H1 (cell line): ENCODE measurements around the gene CDKN2B-AS1. TPM values are rescaled to one million over a fixed set of nuclear protein-coding genes. Genes with fewer than 3 reads are reported as not detected.
A peak's percentile ranks its signal among the peaks of the same experiment; 100 is the strongest.

Experiments
- BCL11A ChIP-seq, 2 experiments: IDR thresholded peaks; one replicate each; pipeline ENCODE4 v1.6.1; 2011; ENCODE audit warnings: low read depth in 2 of 2, low read length in 2 of 2, mild to moderate bottlenecking in 2 of 2
- GABPA ChIP-seq: IDR thresholded peaks from 2 replicates; pipeline ENCODE4 v1.6.1; 2011; ENCODE audit warnings: mild to moderate bottlenecking, low read length, moderate library complexity, borderline replicate concordance; ENCODE audit not compliant: insufficient read depth
- JUND ChIP-seq: IDR thresholded peaks from 2 replicates; pipeline ENCODE4 v1.6.1; 2011; ENCODE audit warnings: mild to moderate bottlenecking, improper control_type of control experiment, low read length
- KDM4A ChIP-seq: IDR thresholded peaks from one replicate; pipeline ENCODE4 v1.7.1; 2012; ENCODE audit warnings: low read depth, mild to moderate bottlenecking, moderate library complexity, low read length, inconsistent platforms; ENCODE audit not compliant: severe bottlenecking
- POLR2AphosphoS5 ChIP-seq: IDR thresholded peaks from 2 replicates; pipeline ENCODE4 v1.6.1; 2011; ENCODE audit warnings: low read depth, low read length
- RAD21 ChIP-seq, 2 experiments: IDR thresholded peaks in 1 of 2; conservative IDR thresholded peaks in 1 of 2; 2 replicates each; pipeline ENCODE4 v1.6.1; 2011; ENCODE audit warnings: low read depth in 2 of 2, low read length in 2 of 2, improper control_type of control experiment in 1 of 2, inconsistent platforms in 1 of 2, mild to moderate bottlenecking in 1 of 2, moderate library complexity in 1 of 2
- RBBP5 ChIP-seq: IDR thresholded peaks from 2 replicates; pipeline ENCODE4 v1.7.1; 2012; ENCODE audit warnings: low read depth, mild to moderate bottlenecking, inconsistent platforms, low read length, moderate library complexity, borderline replicate concordance
- SIN3A ChIP-seq, 2 experiments: IDR thresholded peaks in 1 of 2; conservative IDR thresholded peaks in 1 of 2; 2 replicates each; pipeline ENCODE4 v1.6.1; 2011 to 2012; ENCODE audit warnings: low read length in 2 of 2, improper control_type of control experiment in 1 of 2, low read depth in 1 of 2, mild to moderate bottlenecking in 1 of 2
- SP1 ChIP-seq: IDR thresholded peaks from 2 replicates; pipeline ENCODE4 v1.6.1; 2011; ENCODE audit warnings: low read depth, low read length
- SP4 ChIP-seq: IDR thresholded peaks from 2 replicates; pipeline ENCODE4 v1.6.1; 2012; ENCODE audit warnings: low read length, inconsistent platforms
- TEAD4 ChIP-seq: IDR thresholded peaks from 2 replicates; pipeline ENCODE4 v1.6.1; 2012; ENCODE audit warnings: low read depth, low read length, inconsistent platforms, mixed read lengths
- polyA plus RNA-seq, 7 experiments: library from polyadenylated mRNA; depleted of rRNA in 3 of 7; stranded (reverse) in 5 of 7; unstranded in 2 of 7; fragments of >200 nt in 5 of 7; fragments of 200-250 nt in 2 of 7; gene quantifications; 1 replicate in 5 of 7; 2 replicates in 1 of 7; 4 replicates in 1 of 7; pipeline versions ENCODE4 v1.2.1 to v1.2.3, GENCODE V29; 2011 to 2013; ENCODE audit warnings: missing spikeins in 2 of 7, mixed read lengths in 2 of 7
- total RNA-seq: library from RNA; stranded (reverse); fragmentation: NEBNext Ultra II Directional; extraction: Animal tissue kit (Norgen Biotek cat#: 25700); gene quantifications from 2 replicates; pipeline ENCODE4 v1.2.1, GENCODE V29; 2021
- TF ChIP-seq, protein P1 (sequence below), 3 experiments: IDR thresholded peaks; 1 replicate in 2 of 3; 2 replicates in 1 of 3; pipeline versions ENCODE4 v1.5.1 to v1.6.1; 2011; ENCODE audit warnings: low read length in 3 of 3, mild to moderate bottlenecking in 3 of 3, inconsistent platforms in 2 of 3, low read depth in 1 of 3, moderate library complexity in 1 of 3; ENCODE audit not compliant: insufficient read depth in 1 of 3; ENCODE audit errors: control extremely low read depth in 1 of 3
- TF ChIP-seq, protein P2 (sequence below): IDR thresholded peaks from 2 replicates; pipeline ENCODE4 v1.6.1; 2012; ENCODE audit warnings: inconsistent platforms

CDKN2B-AS1 gene
- total and polyA plus RNA-seq, 2 of the 8 experiments (the other 6 are each of a cell fraction or from before 2014, with no cell fraction given), result not detected

- TF ChIP-seq, protein P1, sequence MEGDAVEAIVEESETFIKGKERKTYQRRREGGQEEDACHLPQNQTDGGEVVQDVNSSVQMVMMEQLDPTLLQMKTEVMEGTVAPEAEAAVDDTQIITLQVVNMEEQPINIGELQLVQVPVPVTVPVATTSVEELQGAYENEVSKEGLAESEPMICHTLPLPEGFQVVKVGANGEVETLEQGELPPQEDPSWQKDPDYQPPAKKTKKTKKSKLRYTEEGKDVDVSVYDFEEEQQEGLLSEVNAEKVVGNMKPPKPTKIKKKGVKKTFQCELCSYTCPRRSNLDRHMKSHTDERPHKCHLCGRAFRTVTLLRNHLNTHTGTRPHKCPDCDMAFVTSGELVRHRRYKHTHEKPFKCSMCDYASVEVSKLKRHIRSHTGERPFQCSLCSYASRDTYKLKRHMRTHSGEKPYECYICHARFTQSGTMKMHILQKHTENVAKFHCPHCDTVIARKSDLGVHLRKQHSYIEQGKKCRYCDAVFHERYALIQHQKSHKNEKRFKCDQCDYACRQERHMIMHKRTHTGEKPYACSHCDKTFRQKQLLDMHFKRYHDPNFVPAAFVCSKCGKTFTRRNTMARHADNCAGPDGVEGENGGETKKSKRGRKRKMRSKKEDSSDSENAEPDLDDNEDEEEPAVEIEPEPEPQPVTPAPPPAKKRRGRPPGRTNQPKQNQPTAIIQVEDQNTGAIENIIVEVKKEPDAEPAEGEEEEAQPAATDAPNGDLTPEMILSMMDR (IDR thresholded peaks at IDR 0.05; ENCODE audit: control extremely low read depth in 1 of 3, insufficient read depth in 1 of 3, low read depth in 1 of 3, low read length in 3 of 3), result peak in 1 of 3 experiments; percentile 36; a peak in 2 of 4 replicates
- peak; percentile 12; the same call in 1 of the 2 replicates for TF ChIP-seq TEAD4
- TF ChIP-seq BCL11A (IDR thresholded peaks at IDR 0.05; ENCODE audit: low read depth in 2 of 2, low read length in 2 of 2), result no peak
- TF ChIP-seq SIN3A (conservative IDR thresholded peaks at IDR 0.05 in 1 of 2, IDR thresholded peaks at IDR 0.05 in 1 of 2; ENCODE audit: low read depth in 1 of 2, low read length in 2 of 2), result 0 out of 4 replicates have a peak, but pooled peaks of 1 of the 2 experiments have one; percentile 25
- 0 out of 2 replicates have a peak, but pooled peaks have one; percentile 28 for TF ChIP-seq SP1
- TF ChIP-seq JUND, result no peak
- no peak for TF ChIP-seq POLR2AphosphoS5
- TF ChIP-seq KDM4A, result peak; percentile 44
- TF ChIP-seq GABPA, result no peak
- TF ChIP-seq, protein P2, sequence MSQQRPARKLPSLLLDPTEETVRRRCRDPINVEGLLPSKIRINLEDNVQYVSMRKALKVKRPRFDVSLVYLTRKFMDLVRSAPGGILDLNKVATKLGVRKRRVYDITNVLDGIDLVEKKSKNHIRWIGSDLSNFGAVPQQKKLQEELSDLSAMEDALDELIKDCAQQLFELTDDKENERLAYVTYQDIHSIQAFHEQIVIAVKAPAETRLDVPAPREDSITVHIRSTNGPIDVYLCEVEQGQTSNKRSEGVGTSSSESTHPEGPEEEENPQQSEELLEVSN, result peak; percentile 75
- TF ChIP-seq RBBP5, result 0 out of 2 replicates have a peak, but pooled peaks have one; percentile 24
- peak in 1 of 2 experiments; percentile 20; a peak in 1 of 4 replicates for TF ChIP-seq RAD21 (IDR thresholded peaks at IDR 0.05 in 1 of 2, conservative IDR thresholded peaks at IDR 0.05 in 1 of 2; ENCODE audit: low read depth in 2 of 2, low read length in 2 of 2)
- TF ChIP-seq SP4, result no peak
Observed at GRCh38 chr9:22005021-22005701, 10.6 kb downstream of the CDKN2B-AS1 start (continued).
